ENCODE measurements around the gene C11orf58. TPM values are rescaled to one million over a fixed set of nuclear protein-coding genes. Genes with fewer than 3 reads are reported as not detected.

Gene C11orf58
- total RNA-seq, 4 donors from 2014 or later: 103 to 170 (median 134) TPM

DNA sequence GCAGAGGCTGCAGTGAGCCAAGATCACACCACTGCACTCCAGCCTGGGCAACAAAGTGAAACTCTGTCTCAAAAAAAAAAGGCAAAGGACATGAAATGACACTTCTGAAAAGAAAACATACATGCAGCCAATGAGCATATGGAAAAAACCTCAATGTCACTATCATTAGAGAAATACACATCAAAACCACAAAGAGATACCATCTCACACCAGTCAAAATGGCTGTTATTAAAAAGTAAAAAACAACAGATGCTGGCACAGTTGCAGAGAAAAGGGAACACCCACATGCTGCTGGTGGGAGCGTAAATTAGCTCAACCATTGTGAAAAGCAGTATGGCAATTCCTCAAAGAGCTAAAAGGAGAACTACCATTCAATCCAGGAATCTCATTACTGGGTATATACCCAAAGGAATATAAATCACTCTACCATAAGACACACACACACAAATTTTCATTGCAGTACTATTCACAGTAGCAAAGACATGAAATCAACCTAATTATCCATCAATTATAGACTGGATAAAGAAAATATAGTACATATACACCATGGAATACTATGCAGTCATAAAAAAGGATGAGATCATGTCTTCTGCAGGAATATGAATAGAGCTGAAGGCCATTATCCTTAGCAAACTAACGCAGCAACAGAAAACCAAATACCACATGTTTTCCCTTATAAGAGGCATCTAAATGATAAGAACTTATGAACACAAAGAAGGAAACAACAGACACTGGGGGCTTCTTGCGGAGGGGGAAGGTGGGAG lies 15.7 kb upstream of the C11orf58 start:
- DNase-seq (no peak), ATAC-seq (no peak)
- in situ Hi-C loops (cut with MboI; ENCODE audit: low sequenced_read_pairs in 4 of 4) (no loop called here), intact Hi-C loops (cut with DNase I; ENCODE audit: low total_unique reads) (no loop called here)
- Histone ChIP-seq H3K4me3 (no peak overlapping the region), H3K4me1 (no peaks in the 10 kb centered on the region), H3K27ac (no peak overlapping the region), H3K27me3 (no peaks in the 10 kb centered on the region), H3K9me3 (no peaks in the 10 kb centered on the region), H3K36me3 (no peaks in the 10 kb centered on the region)
- no peak for TF ChIP-seq POLR2A (IDR thresholded peaks at IDR 0.05)
- TF ChIP-seq, protein P1, sequence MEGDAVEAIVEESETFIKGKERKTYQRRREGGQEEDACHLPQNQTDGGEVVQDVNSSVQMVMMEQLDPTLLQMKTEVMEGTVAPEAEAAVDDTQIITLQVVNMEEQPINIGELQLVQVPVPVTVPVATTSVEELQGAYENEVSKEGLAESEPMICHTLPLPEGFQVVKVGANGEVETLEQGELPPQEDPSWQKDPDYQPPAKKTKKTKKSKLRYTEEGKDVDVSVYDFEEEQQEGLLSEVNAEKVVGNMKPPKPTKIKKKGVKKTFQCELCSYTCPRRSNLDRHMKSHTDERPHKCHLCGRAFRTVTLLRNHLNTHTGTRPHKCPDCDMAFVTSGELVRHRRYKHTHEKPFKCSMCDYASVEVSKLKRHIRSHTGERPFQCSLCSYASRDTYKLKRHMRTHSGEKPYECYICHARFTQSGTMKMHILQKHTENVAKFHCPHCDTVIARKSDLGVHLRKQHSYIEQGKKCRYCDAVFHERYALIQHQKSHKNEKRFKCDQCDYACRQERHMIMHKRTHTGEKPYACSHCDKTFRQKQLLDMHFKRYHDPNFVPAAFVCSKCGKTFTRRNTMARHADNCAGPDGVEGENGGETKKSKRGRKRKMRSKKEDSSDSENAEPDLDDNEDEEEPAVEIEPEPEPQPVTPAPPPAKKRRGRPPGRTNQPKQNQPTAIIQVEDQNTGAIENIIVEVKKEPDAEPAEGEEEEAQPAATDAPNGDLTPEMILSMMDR (IDR thresholded peaks at IDR 0.05 in 4 of 5, conservative IDR thresholded peaks at IDR 0.05 in 1 of 5): no peak

DNA sequence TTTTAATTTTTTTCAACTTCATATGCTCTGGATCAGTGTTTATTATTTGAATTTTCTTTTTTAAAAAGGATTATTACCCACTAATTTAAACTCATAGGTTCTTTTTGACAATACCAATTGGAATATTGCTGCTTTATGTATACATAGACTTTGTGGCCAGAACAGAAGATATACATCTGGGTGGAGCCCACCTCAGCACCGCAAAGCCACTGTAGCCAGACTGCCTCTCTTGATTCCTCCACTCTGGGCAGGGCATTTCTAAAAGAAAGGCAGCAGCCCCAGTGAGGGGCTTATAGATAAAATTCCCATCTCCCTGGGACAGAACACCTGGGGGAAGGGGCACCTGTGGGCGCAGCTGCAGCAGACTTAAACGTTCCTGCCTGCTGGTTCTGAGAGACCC lies 10.6 kb upstream of the C11orf58 start:
- ATAC-seq (no peak), DNase-seq (no peak)
- in situ Hi-C loops (cut with MboI; ENCODE audit: low sequenced_read_pairs in 4 of 4) (no loop called here), intact Hi-C loops (cut with DNase I; ENCODE audit: low total_unique reads) (no loop called here)
- Histone ChIP-seq H3K27ac (no peak overlapping the region), H3K9me3 (no peaks in the 10 kb centered on the region), H3K27me3 (no peaks in the 10 kb centered on the region), H3K36me3 (no peaks in the 10 kb centered on the region), H3K4me3 (no peak overlapping the region), H3K4me1 (no peaks in the 10 kb centered on the region)
- TF ChIP-seq, protein P1 (IDR thresholded peaks at IDR 0.05 in 4 of 5, conservative IDR thresholded peaks at IDR 0.05 in 1 of 5): no peak
- no peak for TF ChIP-seq POLR2A (IDR thresholded peaks at IDR 0.05)

DNA sequence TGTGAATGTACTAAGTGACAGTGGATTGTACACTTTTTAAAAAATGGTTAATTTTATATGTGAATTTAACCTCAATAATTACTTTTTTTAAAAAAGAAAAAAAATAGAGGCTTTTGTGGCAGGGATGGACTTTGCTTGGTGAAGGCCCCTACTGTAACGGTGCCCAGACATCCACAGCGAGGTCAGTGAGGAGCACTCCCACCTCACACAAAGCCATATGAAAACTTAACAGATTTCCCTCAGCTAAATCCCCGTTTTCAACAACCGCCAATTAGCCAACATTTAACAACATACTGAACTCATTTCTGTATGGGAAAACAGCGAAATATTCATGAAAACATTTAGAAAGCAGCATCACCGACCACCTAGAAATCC lies 642 bp upstream of the C11orf58 start:
- Histone ChIP-seq H3K36me3 (no peaks in the 10 kb centered on the region), H3K9me3 (no peaks in the 10 kb centered on the region), H3K27me3 (no peaks in the 10 kb centered on the region), H3K27ac (peak overlapping the region; percentile 94 to 97 (median 94)), H3K4me3 (peak overlapping the region; percentile 78 to 91 (median 87)), H3K4me1 (peaks cover 32 to 35% of the 10 kb centered on the region in 2 donors)
- TF ChIP-seq, protein P1 (IDR thresholded peaks at IDR 0.05 in 4 of 5, conservative IDR thresholded peaks at IDR 0.05 in 1 of 5): no peak
- no peak for TF ChIP-seq POLR2A (IDR thresholded peaks at IDR 0.05)
- intact Hi-C loops (cut with DNase I; ENCODE audit: low total_unique reads) (loop anchor here (2.0 to 5.0 kb wide), 3 partner anchors 339 to 946 kb away; partner anchors contain the start of gene RPS13), in situ Hi-C loops (cut with MboI; ENCODE audit: low sequenced_read_pairs in 4 of 4) (no loop called here)
- no peak for DNase-seq
- ATAC-seq: peak in 1 of 2 donors; percentile 6

DNA sequence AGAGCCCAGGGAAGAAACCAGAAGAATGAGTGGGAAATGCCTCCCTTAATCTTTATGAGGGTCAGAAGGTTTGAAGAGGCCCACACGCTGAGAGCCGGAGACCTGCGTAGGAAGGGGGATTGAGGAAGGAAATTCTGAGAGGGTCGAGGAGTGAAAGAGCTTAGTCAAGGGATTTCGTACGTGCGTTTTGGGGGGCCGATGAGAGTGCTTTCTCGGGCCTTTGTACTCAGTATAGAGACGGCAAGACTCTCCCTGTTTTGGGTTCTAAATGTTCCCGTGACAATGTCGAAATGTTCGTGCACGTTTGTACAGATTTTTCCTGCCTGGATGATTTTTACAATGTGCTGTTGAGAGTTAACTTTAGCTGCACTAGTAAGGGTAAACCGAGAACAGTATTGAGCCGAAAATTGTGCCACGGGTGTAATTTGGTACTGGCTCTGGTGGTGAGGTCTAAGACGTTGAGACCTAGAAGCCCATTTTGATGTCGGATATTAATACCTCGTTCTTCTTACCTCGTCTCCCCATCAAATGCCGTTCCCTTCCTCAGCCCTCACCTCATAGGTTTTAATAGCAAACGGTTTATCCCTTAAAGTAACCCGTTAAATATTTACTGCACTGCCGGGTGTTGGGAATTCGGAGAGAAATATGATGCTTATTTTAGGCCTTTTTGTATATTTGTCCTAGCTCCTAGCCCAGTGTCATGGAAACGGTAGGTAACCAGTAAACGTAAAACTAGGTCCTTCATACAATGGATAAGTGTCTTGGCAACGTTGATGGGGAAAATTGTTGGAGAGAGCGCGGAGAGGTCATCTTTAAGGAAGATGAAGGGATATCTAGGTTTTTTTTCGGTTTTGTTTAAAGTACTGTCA lies 734 bp downstream of the C11orf58 start:
- Histone ChIP-seq H3K9me3 (no peaks in the 10 kb centered on the region), H3K36me3 (no peaks in the 10 kb centered on the region), H3K27ac (peak overlapping the region; percentile 94 to 97 (median 94)), H3K27me3 (no peaks in the 10 kb centered on the region), H3K4me3 (peak overlapping the region; percentile 78 to 91 (median 87)), H3K4me1 (peaks cover 43 to 49% of the 10 kb centered on the region in 2 donors)
- intact Hi-C loops (cut with DNase I; ENCODE audit: low total_unique reads): loop anchor here (2.0 to 5.0 kb wide), 3 partner anchors 338 to 947 kb away; partner anchors contain the start of gene RPS13
- TF ChIP-seq, protein P1 (IDR thresholded peaks at IDR 0.05 in 4 of 5, conservative IDR thresholded peaks at IDR 0.05 in 1 of 5): no peak
- TF ChIP-seq POLR2A (IDR thresholded peaks at IDR 0.05): no peak
- no peak for DNase-seq
- in situ Hi-C loops (cut with MboI; ENCODE audit: low sequenced_read_pairs in 4 of 4): no loop called here
- peak; percentile 7 to 11 for ATAC-seq
